Fibroblast of lung (primary cell): Measurements from ENCODE around the gene SEMA3E. TPM values are rescaled to one million over a fixed set of nuclear protein-coding genes. Genes with fewer than 3 reads are reported as not detected.
A peak's percentile ranks its signal among the peaks of the same experiment; 100 is the strongest.

Experiments
- DNase-seq, 2 donors: peaks; one replicate each; pipeline versions ENCODE4 v3.0.0 to v3.0.0-alpha.2; 2010; ENCODE audit warnings: low read depth in 2 of 2
- H2AFZ ChIP-seq: 2 replicates; pipeline ENCODE4 v1.5.1; 2012; ENCODE audit warnings: low read length, control low read depth, inconsistent platforms
- H3K27ac ChIP-seq: 2 replicates; pipeline ENCODE4 v1.5.1; 2011; ENCODE audit warnings: low read length, control low read depth; ENCODE audit not compliant: insufficient read depth
- H3K27me3 ChIP-seq: 2 replicates; pipeline ENCODE4 v1.5.1; 2011; ENCODE audit warnings: mild to moderate bottlenecking, low read length; ENCODE audit not compliant: control insufficient read depth, insufficient read depth
- H3K36me3 ChIP-seq: 2 replicates; pipeline ENCODE4 v1.5.1; 2011; ENCODE audit warnings: low read length; ENCODE audit not compliant: control insufficient read depth, insufficient read depth
- H3K4me1 ChIP-seq: 2 replicates; pipeline ENCODE4 v1.5.1; 2011; ENCODE audit warnings: low read length; ENCODE audit not compliant: control insufficient read depth, insufficient read depth; ENCODE audit errors: extremely low read depth
- H3K4me2 ChIP-seq: 2 replicates; pipeline ENCODE4 v1.5.1; 2011; ENCODE audit warnings: low read length, control low read depth; ENCODE audit not compliant: insufficient read depth; ENCODE audit errors: extremely low read depth
- H3K4me3 ChIP-seq, 4 experiments: fragments of 200-600 bp in 1 of 4; sonication (generic) in 1 of 4; replicated peaks in 1 of 4; 2 replicates each; pipeline ENCODE4 v1.5.1; 2011 to 2016; ENCODE audit warnings: low read length in 4 of 4, low read depth in 3 of 4, mild to moderate bottlenecking in 3 of 4, control low read depth in 2 of 4, inconsistent platforms in 1 of 4, mixed read lengths in 1 of 4; ENCODE audit not compliant: insufficient read depth in 1 of 4; ENCODE audit errors: control extremely low read depth in 1 of 4
- H3K79me2 ChIP-seq: 2 replicates; pipeline ENCODE4 v1.5.1; 2012; ENCODE audit warnings: mild to moderate bottlenecking, low read length, inconsistent platforms; ENCODE audit not compliant: control insufficient read depth, insufficient read depth
- H3K9ac ChIP-seq: 2 replicates; pipeline ENCODE4 v1.5.1; 2011; ENCODE audit warnings: mild to moderate bottlenecking, low read length, control low read depth; ENCODE audit not compliant: insufficient read depth
- H3K9me3 ChIP-seq: 2 replicates; pipeline ENCODE4 v1.5.1; 2012; ENCODE audit warnings: low read depth, low read length; ENCODE audit not compliant: control insufficient read depth, insufficient read depth
- H4K20me1 ChIP-seq: 2 replicates; pipeline ENCODE4 v1.5.1; 2011; ENCODE audit warnings: low read length; ENCODE audit not compliant: control insufficient read depth, insufficient read depth; ENCODE audit errors: extremely low read depth
- CTCF ChIP-seq, 2 donors: IDR thresholded peaks in 1 of 2; conservative IDR thresholded peaks in 1 of 2; 1 replicate in 1 of 2; 2 replicates in 1 of 2; pipeline ENCODE4 v1.5.1; 2011 to 2012; ENCODE audit warnings: low read length in 2 of 2, control low read depth in 1 of 2, inconsistent platforms in 1 of 2, low read depth in 1 of 2, mild to moderate bottlenecking in 1 of 2
- EZH2 ChIP-seq: IDR thresholded peaks from 2 replicates; pipeline ENCODE4 v1.5.1; 2012; ENCODE audit warnings: low read length, control low read depth, mild to moderate bottlenecking; ENCODE audit errors: missing control alignments
- polyA plus RNA-seq, 2 donors: library from polyadenylated mRNA; depleted of rRNA in 1 of 2; stranded (reverse) in 1 of 2; unstranded in 1 of 2; fragments of >200 nt; gene quantifications; 2 replicates each; pipeline ENCODE4 v1.2.1, GENCODE V29; 2011 to 2012; ENCODE audit warnings: missing spikeins in 1 of 2
- total RNA-seq: library from RNA; depleted of rRNA; stranded (reverse); fragments of >200 nt; gene quantifications from 2 replicates; pipeline ENCODE4 v1.2.1, GENCODE V29; 2014

SEMA3E gene
- total and polyA plus RNA-seq, 2 donors (not counting 1 experiment from before 2014, with no cell fraction given): 1.1 to 2.0 TPM

- no peak for DNase-seq
- H3K4me3 ChIP-seq: no peak overlapping the region
- no peaks in the 10 kb centered on the region for H3K79me2 ChIP-seq
- H2AFZ ChIP-seq: no peak overlapping the region
- no peak overlapping the region for H3K4me2 ChIP-seq
- H3K9me3 ChIP-seq: no peaks in the 10 kb centered on the region
- no peak overlapping the region for H3K9ac ChIP-seq
- no peaks in the 10 kb centered on the region for H3K4me1 ChIP-seq
- no peaks in the 10 kb centered on the region for H3K27me3 ChIP-seq
- H3K36me3 ChIP-seq: no peaks in the 10 kb centered on the region
- H4K20me1 ChIP-seq: no peaks in the 10 kb centered on the region
- H3K27ac ChIP-seq: no peak overlapping the region
- TF ChIP-seq EZH2 (no peak), CTCF (conservative IDR thresholded peaks at IDR 0.05 in 1 of 2, IDR thresholded peaks at IDR 0.05 in 1 of 2; ENCODE audit: low read depth in 1 of 2, low read length in 2 of 2) (no peak)
Observed at GRCh38 chr7:83629117-83629880, 19.6 kb downstream of the SEMA3E start.

GRCh38 chr7:83617858-83618257, 31.1 kb downstream of the SEMA3E start:
- Histone ChIP-seq H3K9ac (no peak overlapping the region), H3K9me3 (no peaks in the 10 kb centered on the region), H3K27ac (no peak overlapping the region), H3K36me3 (no peaks in the 10 kb centered on the region), H3K4me3 (no peak overlapping the region), H3K27me3 (no peaks in the 10 kb centered on the region), H3K4me2 (no peak overlapping the region), H3K4me1 (no peaks in the 10 kb centered on the region), H3K79me2 (no peaks in the 10 kb centered on the region), H2AFZ (no peak overlapping the region), H4K20me1 (no peaks in the 10 kb centered on the region)
- no peak for DNase-seq
- TF ChIP-seq CTCF (conservative IDR thresholded peaks at IDR 0.05 in 1 of 2, IDR thresholded peaks at IDR 0.05 in 1 of 2; ENCODE audit: low read depth in 1 of 2, low read length in 2 of 2) (no peak), EZH2 (no peak)

- DNase-seq: peak; percentile 15 to 18
- TF ChIP-seq CTCF (conservative IDR thresholded peaks at IDR 0.05 in 1 of 2, IDR thresholded peaks at IDR 0.05 in 1 of 2; ENCODE audit: low read depth in 1 of 2, low read length in 2 of 2) (no peak), EZH2 (no peak)
- H3K4me1 ChIP-seq: no peaks in the 10 kb centered on the region
Observed at GRCh38 chr7:83614112-83614511, 34.8 kb downstream of the SEMA3E start.

More at GRCh38 chr7:83614112-83614511, 34.8 kb downstream of the SEMA3E start:
- Histone ChIP-seq H3K9ac (no peak overlapping the region), H3K4me2 (no peak overlapping the region), H3K36me3 (no peaks in the 10 kb centered on the region), H2AFZ (no peak overlapping the region), H3K4me3 (no peak overlapping the region), H4K20me1 (no peaks in the 10 kb centered on the region), H3K27me3 (no peaks in the 10 kb centered on the region), H3K27ac (no peak overlapping the region), H3K9me3 (no peaks in the 10 kb centered on the region), H3K79me2 (no peaks in the 10 kb centered on the region)
